ENCODE data around the gene SLC9A4.

SLC9A4 gene

DNA sequence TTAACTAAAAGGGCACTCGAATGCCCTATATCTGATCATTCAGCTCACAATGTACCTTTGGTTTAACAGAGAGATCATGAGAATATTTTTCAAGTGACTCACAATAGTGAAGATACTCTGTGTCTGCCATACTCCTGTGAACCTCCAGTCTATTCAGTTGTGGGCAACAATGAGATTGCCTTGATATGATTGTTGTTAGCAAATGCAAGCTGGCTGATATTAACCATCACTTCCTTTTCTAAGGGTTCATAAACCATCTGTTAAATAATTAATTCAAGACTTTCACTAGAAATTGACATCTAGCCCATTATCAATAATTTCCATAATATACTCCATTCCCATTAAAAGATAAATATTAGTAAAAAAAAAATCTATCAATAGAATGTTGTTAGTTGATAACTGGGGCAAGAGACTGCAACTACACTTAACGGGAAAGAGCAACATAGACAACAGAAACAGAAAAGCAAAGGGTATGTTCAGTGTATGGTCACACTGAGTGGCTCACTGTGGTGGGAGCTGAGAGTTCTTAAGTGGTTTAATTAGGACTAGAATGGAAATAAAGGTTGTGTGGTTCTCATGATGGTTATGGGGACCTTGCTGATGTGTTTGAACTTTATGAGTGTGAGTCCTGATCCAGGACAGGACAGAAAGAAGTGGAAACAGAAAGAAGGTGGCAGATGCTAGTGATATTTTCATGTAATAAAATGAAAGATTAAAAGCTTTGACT is 38.2 kb upstream of the SLC9A4 start:
- Histone ChIP-seq H3K9me3 (replicated peaks in 1 of 11) (0 out of 22 replicates have a peak, but pooled peaks cover 0 to 6% (median 0%) of the 10 kb centered on the region in 11 experiments), H3K4me2 (peak overlapping the region; percentile 67 to 87 (median 75); a peak in 18 of 22 replicates), H3K27me3 (no peaks in the 10 kb centered on the region), H3K4me3 (no peak overlapping the region), H4K20me1 (no peaks in the 10 kb centered on the region), H3K27ac (no peak overlapping the region), H3K9ac (no peak overlapping the region), H3K36me3 (no peaks in the 10 kb centered on the region), H3K4me1 (peaks cover 38 to 53% (median 43%) of the 10 kb centered on the region in 10 experiments)
- TF ChIP-seq Cebpa-rat (IDR thresholded peaks at IDR 0.05): no peak

GRCh38 chr2:102435741-102436140 is 37.3 kb upstream of the SLC9A4 start:
- Histone ChIP-seq H3K4me1 (peaks cover 38 to 53% (median 43%) of the 10 kb centered on the region in 10 experiments), H3K27ac (peak overlapping the region in 9 of 11 experiments; percentile 24 to 63 (median 40); a peak in 12 of 22 replicates), H3K9me3 (replicated peaks in 1 of 11) (0 out of 22 replicates have a peak, but pooled peaks cover 0 to 6% (median 0%) of the 10 kb centered on the region in 11 experiments), H3K4me2 (peak overlapping the region; percentile 67 to 87 (median 75)), H3K9ac (peak overlapping the region in 2 of 11 experiments; percentile 34 to 48; a peak in 2 of 22 replicates), H3K36me3 (no peaks in the 10 kb centered on the region), H3K4me3 (no peak overlapping the region), H4K20me1 (no peaks in the 10 kb centered on the region), H3K27me3 (no peaks in the 10 kb centered on the region)
- no peak for TF ChIP-seq Cebpa-rat (IDR thresholded peaks at IDR 0.05)

DNA sequence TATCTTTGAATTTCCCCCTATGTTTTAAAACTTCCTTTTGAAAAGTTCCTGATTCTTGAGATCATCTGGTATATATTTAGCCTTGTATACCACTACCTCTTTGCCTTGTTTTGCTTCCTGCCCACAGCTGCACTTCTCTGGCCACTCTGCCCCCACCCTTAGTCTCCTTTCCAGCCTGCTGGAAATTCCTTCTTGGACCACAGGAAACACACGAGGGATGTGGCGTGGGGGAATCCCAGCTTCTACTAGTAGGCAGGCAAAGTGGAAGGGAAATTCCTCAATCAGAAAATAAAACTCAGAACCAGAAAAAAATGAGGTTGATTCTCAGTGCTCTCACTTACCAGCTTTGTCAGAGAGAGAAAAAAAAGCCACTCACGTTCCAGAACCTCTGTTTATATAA is 36.7 kb upstream of the SLC9A4 start:
- no peak overlapping the region for H3K4me3 ChIP-seq
- TF ChIP-seq Cebpa-rat (IDR thresholded peaks at IDR 0.05): no peak
- no peaks in the 10 kb centered on the region for H4K20me1 ChIP-seq
- H3K9ac ChIP-seq: peak overlapping the region in 3 of 11 experiments; percentile 34 to 48 (median 42); a peak in 3 of 22 replicates
- H3K27ac ChIP-seq: peak overlapping the region in 10 of 11 experiments; percentile 24 to 63 (median 43); a peak in 14 of 22 replicates
- H3K4me1 ChIP-seq: peaks cover 38 to 53% (median 43%) of the 10 kb centered on the region in 10 experiments
- H3K27me3 ChIP-seq: no peaks in the 10 kb centered on the region
- 0 out of 22 replicates have a peak, but pooled peaks cover 0 to 6% (median 0%) of the 10 kb centered on the region in 11 experiments for H3K9me3 ChIP-seq (replicated peaks in 1 of 11)
- peak overlapping the region; percentile 67 to 87 (median 75) for H3K4me2 ChIP-seq
- H3K36me3 ChIP-seq: no peaks in the 10 kb centered on the region

GRCh38 chr2:102437122-102437521 is 35.9 kb upstream of the SLC9A4 start:
- 0 out of 22 replicates have a peak overlapping the region, but pooled peaks of 1 of the 11 experiments have one; percentile 6 for H3K27ac ChIP-seq
- H4K20me1 ChIP-seq: no peaks in the 10 kb centered on the region
- TF ChIP-seq Cebpa-rat (IDR thresholded peaks at IDR 0.05): no peak
- H3K4me1 ChIP-seq: peaks cover 38 to 53% (median 43%) of the 10 kb centered on the region in 10 experiments
- H3K27me3 ChIP-seq: no peaks in the 10 kb centered on the region
- no peak overlapping the region for H3K9ac ChIP-seq
- H3K4me3 ChIP-seq: no peak overlapping the region
- H3K9me3 ChIP-seq (replicated peaks in 1 of 11): 0 out of 22 replicates have a peak, but pooled peaks cover 0 to 4% (median 0%) of the 10 kb centered on the region in 11 experiments
- no peaks in the 10 kb centered on the region for H3K36me3 ChIP-seq
- peak overlapping the region in 10 of 11 experiments; percentile 13 to 87 (median 72); a peak in 20 of 22 replicates for H3K4me2 ChIP-seq

DNA sequence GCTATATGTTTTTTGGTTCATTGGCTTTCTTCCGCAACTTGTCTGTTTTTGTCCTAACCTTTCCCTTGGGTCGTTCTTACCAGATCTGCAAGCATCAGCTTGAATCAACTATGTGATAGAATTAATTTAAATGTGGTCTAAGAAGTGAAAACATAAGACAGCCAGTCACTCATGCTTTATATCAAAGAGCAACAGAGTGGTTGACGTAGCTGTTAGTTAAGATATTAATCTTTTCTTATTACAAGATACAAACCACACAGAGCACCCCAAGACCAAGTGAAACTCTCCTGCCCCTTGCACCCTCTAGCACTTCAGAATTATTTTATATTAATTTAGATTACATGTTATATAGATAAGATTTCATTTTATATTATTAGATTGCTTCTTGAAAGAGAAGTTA is 34.9 kb upstream of the SLC9A4 start:
- Histone ChIP-seq H3K9ac (no peak overlapping the region), H3K36me3 (no peaks in the 10 kb centered on the region), H3K9me3 (replicated peaks in 1 of 11) (0 out of 22 replicates have a peak, but pooled peaks cover 0 to 3% (median 0%) of the 10 kb centered on the region in 11 experiments), H3K27me3 (no peaks in the 10 kb centered on the region), H3K27ac (peak overlapping the region in 1 of 11 experiments; percentile 12; a peak in 1 of 22 replicates), H4K20me1 (no peaks in the 10 kb centered on the region), H3K4me3 (no peak overlapping the region), H3K4me1 (peaks cover 38 to 56% (median 43%) of the 10 kb centered on the region in 10 experiments), H3K4me2 (peak overlapping the region in 10 of 11 experiments; percentile 35 to 82 (median 68); a peak in 20 of 22 replicates)
- TF ChIP-seq Cebpa-rat (IDR thresholded peaks at IDR 0.05): no peak

- peak overlapping the region in 1 of 11 experiments; percentile 43; a peak in 1 of 22 replicates for H3K27ac ChIP-seq
- H3K9me3 ChIP-seq (replicated peaks in 1 of 11): no peaks in the 10 kb centered on the region
- H4K20me1 ChIP-seq: no peaks in the 10 kb centered on the region
- no peaks in the 10 kb centered on the region for H3K27me3 ChIP-seq
- H3K4me3 ChIP-seq: no peak overlapping the region
- no peak for TF ChIP-seq Cebpa-rat (IDR thresholded peaks at IDR 0.05)
- no peaks in the 10 kb centered on the region for H3K36me3 ChIP-seq
- H3K4me1 ChIP-seq: peaks cover 38 to 57% (median 43%) of the 10 kb centered on the region in 10 experiments
- H3K4me2 ChIP-seq: peak overlapping the region in 10 of 11 experiments; percentile 35 to 82 (median 68); a peak in 19 of 22 replicates
- no peak overlapping the region for H3K9ac ChIP-seq
Observed at GRCh38 chr2:102438578-102438977, 34.4 kb upstream of the SLC9A4 start.

DNA sequence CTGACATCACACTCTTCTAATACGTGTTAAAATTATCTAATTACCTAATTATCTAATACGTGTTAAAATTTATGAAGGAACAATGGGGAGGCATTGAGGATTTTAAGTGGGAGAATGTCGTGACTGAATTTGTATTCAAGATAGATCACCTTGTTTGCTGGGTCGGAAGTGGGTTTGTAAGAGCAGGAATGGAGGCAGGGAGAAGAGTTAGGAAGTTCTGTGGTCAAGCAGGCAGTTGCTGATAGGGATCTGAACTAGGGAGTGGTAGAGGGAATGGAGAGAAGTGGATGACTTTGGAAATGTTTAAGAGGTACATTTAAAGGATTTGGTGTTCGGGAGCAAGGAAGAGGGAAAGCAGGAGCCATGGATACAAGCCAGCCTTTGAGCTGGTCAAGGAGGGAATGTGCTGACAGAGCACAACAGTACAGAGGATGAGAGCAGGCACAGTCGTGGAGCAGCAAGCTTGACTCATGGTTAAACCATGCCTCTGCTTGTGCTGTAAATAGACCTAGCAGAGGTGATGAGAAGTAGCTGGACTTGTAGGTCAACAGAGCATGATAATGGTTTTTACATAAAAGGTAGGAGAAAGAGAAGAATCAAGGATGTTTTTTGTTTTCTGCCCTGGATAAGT is 33.8 kb upstream of the SLC9A4 start:
- Histone ChIP-seq H3K9me3 (replicated peaks in 1 of 11) (no peaks in the 10 kb centered on the region), H3K36me3 (no peaks in the 10 kb centered on the region), H3K27me3 (no peaks in the 10 kb centered on the region), H3K9ac (no peak overlapping the region), H4K20me1 (no peaks in the 10 kb centered on the region), H3K4me2 (peak overlapping the region in 9 of 11 experiments; percentile 35 to 82 (median 68); a peak in 13 of 22 replicates), H3K27ac (0 out of 22 replicates have a peak overlapping the region, but pooled peaks of 1 of the 11 experiments have one; percentile 43), H3K4me3 (no peak overlapping the region), H3K4me1 (peaks cover 38 to 57% (median 43%) of the 10 kb centered on the region in 10 experiments)
- no peak for TF ChIP-seq Cebpa-rat (IDR thresholded peaks at IDR 0.05)

GRCh38 chr2:102442967-102443828 is 29.8 kb upstream of the SLC9A4 start:
- H4K20me1 ChIP-seq: no peaks in the 10 kb centered on the region
- no peaks in the 10 kb centered on the region for H3K36me3 ChIP-seq
- no peaks in the 10 kb centered on the region for H3K27me3 ChIP-seq

More at GRCh38 chr2:102442967-102443828, 29.8 kb upstream of the SLC9A4 start:
- H3K4me2 ChIP-seq: peak overlapping the region in 5 of 11 experiments; percentile 8 to 45 (median 20); a peak in 5 of 22 replicates
- H3K4me1 ChIP-seq: peaks cover 7 to 19% (median 12%) of the 10 kb centered on the region in 10 experiments; a peak in 19 of 20 replicates
- peak overlapping the region in 1 of 11 experiments; percentile 9; a peak in 1 of 22 replicates for H3K9ac ChIP-seq
- no peak for TF ChIP-seq Cebpa-rat (IDR thresholded peaks at IDR 0.05)
- no peaks in the 10 kb centered on the region for H3K9me3 ChIP-seq (replicated peaks in 1 of 11)
- H3K27ac ChIP-seq: no peak overlapping the region
- no peak overlapping the region for H3K4me3 ChIP-seq

Measured in BLaER1 treated with 17β-estradiol and CSF1 and Interleukin-3, amounts not matched to agents 10 nM and 100 nM (cell line).